HCT116 (cell line): ENCODE data around the gene KRT222. TPM values are rescaled to one million over a fixed set of nuclear protein-coding genes. Genes with fewer than 3 reads are reported as not detected.

Experiments used
- ATAC-seq: fragments of 200-7000 bp; cut with Tn5 transposase; 2 replicates; pipeline ENCODE4 v1.9.1; 2020; ENCODE audit warnings: mild to moderate bottlenecking, moderate library complexity
- BruUV-seq: library from RNA; stranded (reverse); fragments of 400-500 nt; replicated peaks from 2 replicates; lab custom pipeline; 2021; lab: Mats Ljungman, UMichigan
- CTCF ChIA-PET: fragments of 300-600 bp; sonication (Branson Sonifier 250); formaldehyde crosslinking; loops from one replicate; lab custom pipeline; 2021; ENCODE audit warnings: antibody characterized with exemption; lab: Charles Lee
- POLR2A ChIA-PET: fragments of 300-600, 350-600 bp; sonication (Branson Sonifier 250); formaldehyde crosslinking; loops from one replicate; lab custom pipeline; 2021; ENCODE audit warnings: antibody characterized with exemption; lab: Charles Lee
- RAD21 ChIA-PET, 2 experiments: fragments of 300-600 bp; sonication (Branson Sonifier 250); formaldehyde crosslinking; loops; one replicate each; lab custom pipeline; 2023; ENCODE audit warnings: low total read pairs in 2 of 2; ENCODE audit not compliant: uncharacterized antibody in 2 of 2, unreplicated experiment in 2 of 2, low non-redundant PET in 1 of 2; lab: Charles Lee
- DNase-seq: peaks from one replicate; pipeline ENCODE4 v3.0.0-alpha.2; 2010; ENCODE audit warnings: low read depth, low spot score
- H2AFZ ChIP-seq: fragments of 200-600 bp; shearing (Covaris generic), sonication (generic); 2 replicates; pipeline ENCODE4 v1.6.1; 2017; ENCODE audit warnings: low read depth, mixed run types, mixed read lengths, antibody characterized with exemption, low read length; ENCODE audit not compliant: poor library complexity, severe bottlenecking
- H3K27ac ChIP-seq: 2 replicates; pipeline ENCODE4 v1.5.1; 2012; ENCODE audit warnings: low read depth, low read length
- H3K27me3 ChIP-seq: fragments of 200-600 bp; sonication (generic); 2 replicates; pipeline ENCODE4 v1.6.1; 2016; ENCODE audit warnings: mixed run types, low read length, mixed read lengths; ENCODE audit not compliant: insufficient read depth
- H3K36me3 ChIP-seq, 2 experiments: fragments of 200-500 bp in 1 of 2; fragments of 200-600 bp in 1 of 2; sonication (Bioruptor generic) in 1 of 2; sonication (generic) in 1 of 2; 2 replicates each; pipeline versions ENCODE4 v1.5.1 to v1.6.1; 2014 to 2016; ENCODE audit warnings: low read length in 2 of 2, inconsistent platforms in 1 of 2, mixed read lengths in 1 of 2, mixed run types in 1 of 2; ENCODE audit not compliant: insufficient read depth in 2 of 2, control insufficient read depth in 1 of 2
- H3K4me1 ChIP-seq, 2 experiments: fragments of 200-600 bp in 1 of 2; sonication (generic) in 1 of 2; 2 replicates each; pipeline versions ENCODE4 v1.5.1 to v1.6.1; 2012 to 2017; ENCODE audit warnings: low read length in 2 of 2, inconsistent platforms in 1 of 2, mild to moderate bottlenecking in 1 of 2, mixed read lengths in 1 of 2, mixed run types in 1 of 2, moderate library complexity in 1 of 2; ENCODE audit not compliant: insufficient read depth in 2 of 2, control insufficient read depth in 1 of 2
- H3K4me2 ChIP-seq: fragments of 200-600 bp; sonication (generic); 2 replicates; pipeline ENCODE4 v1.6.1; 2017; ENCODE audit warnings: mixed run types, low read length, mixed read lengths
- H3K4me3 ChIP-seq, 2 experiments: fragments of 200-600 bp in 1 of 2; sonication (generic) in 1 of 2; replicated peaks in 1 of 2; 2 replicates each; pipeline ENCODE4 v1.5.1; 2011 to 2016; ENCODE audit warnings: low read length in 2 of 2, control low read depth in 1 of 2, low read depth in 1 of 2, mild to moderate bottlenecking in 1 of 2, mixed read lengths in 1 of 2, mixed run types in 1 of 2
- H3K79me2 ChIP-seq: fragments of 200-600 bp; sonication (generic); 2 replicates; pipeline ENCODE4 v1.6.1; 2017; ENCODE audit warnings: mild to moderate bottlenecking, mixed run types, low read length, moderate library complexity, mixed read lengths; ENCODE audit not compliant: insufficient read depth
- H3K9ac ChIP-seq: fragments of 200-600 bp; sonication (generic); 2 replicates; pipeline ENCODE4 v1.6.1; 2016; ENCODE audit warnings: low read length, mixed read lengths
- H3K9me2 ChIP-seq: fragments of 200-600 bp; sonication (generic), shearing (Covaris generic); 2 replicates; pipeline ENCODE4 v1.6.1; 2017; ENCODE audit warnings: mixed run types, mild to moderate bottlenecking, moderate library complexity; ENCODE audit not compliant: insufficient read depth
- H3K9me3 ChIP-seq, 2 experiments: fragments of 200-500 bp in 1 of 2; fragments of 200-600 bp in 1 of 2; sonication (Bioruptor generic) in 1 of 2; sonication (generic) in 1 of 2; 2 replicates each; pipeline ENCODE4 v1.6.1; 2014 to 2017; ENCODE audit warnings: low read length in 2 of 2, mixed read lengths in 2 of 2, inconsistent platforms in 1 of 2, low read depth in 1 of 2, mild to moderate bottlenecking in 1 of 2, mixed run types in 1 of 2, moderate library complexity in 1 of 2; ENCODE audit not compliant: control insufficient read depth in 1 of 2, insufficient read depth in 1 of 2
- H4K20me1 ChIP-seq: fragments of 200-600 bp; sonication (generic), shearing (Covaris generic); 2 replicates; pipeline ENCODE4 v1.6.1; 2017; ENCODE audit warnings: mixed run types, mild to moderate bottlenecking, moderate library complexity; ENCODE audit not compliant: insufficient read depth
- REST ChIP-seq: IDR thresholded peaks from 2 replicates; pipeline ENCODE4 v1.6.1; 2012; ENCODE audit warnings: low read depth
- TCF7L2 ChIP-seq: IDR thresholded peaks from 2 replicates; pipeline ENCODE4 v1.7.0; 2011; ENCODE audit warnings: borderline replicate concordance, inconsistent platforms; ENCODE audit not compliant: insufficient read depth, insufficient read length; ENCODE audit errors: extremely low read depth
- intact Hi-C: fragments of 100-400 bp; cut with micrococcal nuclease; formaldehyde crosslinking; loops from 2 replicates; pipeline ENCODE4 v1.10.0; 2022
- total RNA-seq: library from RNA; stranded (reverse); gene quantifications from one replicate; pipeline ENCODE4 v1.2.1, GENCODE V29; 2021; ENCODE audit not compliant: unreplicated experiment

The KRT222 gene
- total RNA-seq, 1 experiment from 2014 or later: 5.0 TPM

- no peak for DNase-seq
- RAD21 ChIA-PET: no interaction called here
- TF ChIP-seq TCF7L2: peak; percentile 42
- TF ChIP-seq REST: no peak
- TF ChIP-seq, all 23 proteins: peak for 1
- no peak for ATAC-seq
- no peak overlapping the region for H3K4me3 ChIP-seq
- H3K27ac ChIP-seq: no peak overlapping the region
- H3K9me2 ChIP-seq: no peaks in the 10 kb centered on the region
- no peak overlapping the region for H2AFZ ChIP-seq
- no peaks in the 10 kb centered on the region for H3K36me3 ChIP-seq
- no peaks in the 10 kb centered on the region for H4K20me1 ChIP-seq
- H3K4me1 ChIP-seq: peaks cover 0 to 10% of the 10 kb centered on the region in 2 experiments; a peak in 1 of 4 replicates
- no peaks in the 10 kb centered on the region for H3K79me2 ChIP-seq
- CTCF ChIA-PET: no interaction called here
- no peak overlapping the region for H3K4me2 ChIP-seq
- H3K27me3 ChIP-seq: no peaks in the 10 kb centered on the region
- no TSS peak for BruUV-seq
- H3K9ac ChIP-seq: no peak overlapping the region
- POLR2A ChIA-PET: no interaction called here
- H3K9me3 ChIP-seq: no peaks in the 10 kb centered on the region
- intact Hi-C loops: loop anchor here (10.0 kb wide), 1 partner anchor 932 kb away; no protein-coding TSS in a partner anchor
Measured at GRCh38 chr17:40612599-40613244, 52.3 kb downstream of the KRT222 start.
